ENCODE data around the gene CDH24.

DNA sequence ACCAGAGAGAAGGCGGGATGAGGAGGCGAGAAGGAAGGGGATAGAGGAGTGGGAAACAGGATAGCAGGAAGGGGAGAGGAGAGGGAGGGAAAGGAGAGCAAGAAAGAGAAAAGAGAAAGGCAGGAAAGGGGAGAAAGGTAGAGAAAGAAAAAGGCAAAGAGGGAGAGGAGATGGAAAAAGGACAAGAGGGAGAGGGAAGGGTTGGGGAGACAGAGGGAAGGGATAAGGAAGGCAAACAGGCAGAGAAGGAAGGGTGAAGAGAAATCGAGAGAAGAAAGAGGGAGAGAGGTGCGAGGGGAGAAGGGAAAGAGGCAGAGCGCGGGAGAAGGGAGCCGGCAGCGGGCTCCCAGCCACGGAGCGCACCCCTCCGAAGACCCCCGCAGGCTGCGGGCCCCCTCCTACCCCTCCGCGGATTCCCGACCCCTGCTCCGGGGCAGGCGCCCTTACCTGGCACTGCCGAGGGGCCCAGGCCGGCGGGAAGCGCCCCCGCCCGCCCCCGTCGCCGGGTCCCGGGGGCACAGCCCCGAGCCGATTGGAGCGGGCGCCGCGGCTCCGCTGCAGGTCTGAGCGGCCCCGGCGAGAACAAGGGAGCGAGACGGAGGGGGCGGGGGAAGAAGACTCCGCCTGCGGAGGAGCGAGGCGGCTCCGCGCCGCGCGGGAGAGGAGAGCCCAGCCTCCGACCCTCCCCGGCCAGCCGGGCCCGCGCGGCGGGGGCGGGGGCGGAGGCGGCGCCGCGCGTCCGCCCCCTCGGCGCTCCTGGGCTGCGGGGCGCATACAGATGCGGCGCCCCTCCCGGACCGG is at the start of gene CDH24:
- no peak for TF ChIP-seq CTCF (optimal IDR thresholded peaks at IDR 0.05 in 1 of 3, IDR thresholded peaks at IDR 0.05 in 1 of 3, conservative IDR thresholded peaks at IDR 0.05 in 1 of 3; ENCODE audit: extremely low read depth in 1 of 3, insufficient read depth in 2 of 3, low read length in 3 of 3)
- no peak for TF ChIP-seq EZH2 (IDR thresholded peaks at IDR 0.05; ENCODE audit: low read length)
